WTC11 (cell line): Measurements from ENCODE around the gene INS. TPM values are rescaled to one million over a fixed set of nuclear protein-coding genes. Genes with fewer than 3 reads are reported as not detected.
"Not testable (repeated sequence)": the region's sequence is repeated elsewhere in the genome, so short reads cannot be mapped to it uniquely, and the experiment has no call there.

Experiments used
- ATAC-seq: fragments of 200-7000 bp; cut with Tn5 transposase; 2 replicates; pipeline ENCODE4 v1.10.0; 2021; ENCODE audit warnings: mild to moderate bottlenecking, moderate library complexity
- CTCF ChIA-PET: fragments of 300-600 bp; sonication (Branson Sonifier 250); formaldehyde crosslinking; loops from one replicate; lab custom pipeline; 2021; ENCODE audit warnings: antibody characterized with exemption; lab: Charles Lee
- POLR2A ChIA-PET: fragments of 350-600 bp; sonication (Branson Sonifier 250); formaldehyde crosslinking; loops from one replicate; lab custom pipeline; 2021; ENCODE audit warnings: antibody characterized with exemption; lab: Charles Lee
- DNase-seq: peaks from one replicate; pipeline ENCODE4 v3.0.0; 2021; ENCODE audit warnings: low spot score
- H3K27ac Mint-ChIP-seq: 2 replicates; pipeline ENCODE4 v1.8.0; 2021; ENCODE audit warnings: mixed read lengths
- H3K27me3 Mint-ChIP-seq: 2 replicates; pipeline ENCODE4 v1.8.0; 2021; ENCODE audit warnings: low read depth, mild to moderate bottlenecking, moderate library complexity, mixed read lengths
- H3K36me3 Mint-ChIP-seq: 2 replicates; pipeline ENCODE4 v1.8.0; 2021; ENCODE audit warnings: mixed read lengths
- H3K4me1 Mint-ChIP-seq: 2 replicates; pipeline ENCODE4 v1.8.0; 2022; ENCODE audit warnings: mixed read lengths
- H3K4me3 Mint-ChIP-seq: 2 replicates; pipeline ENCODE4 v1.8.0; 2021; ENCODE audit warnings: mild to moderate bottlenecking, moderate library complexity, mixed read lengths
- H3K9me3 Mint-ChIP-seq: 2 replicates; pipeline ENCODE4 v1.8.0; 2021; ENCODE audit warnings: mixed read lengths
- CTCF ChIP-seq: fragments of 200-600 bp; IDR thresholded peaks from 2 replicates; pipeline ENCODE4 v1.8.0; 2022; ENCODE audit warnings: antibody characterized with exemption
- ETV6 ChIP-seq: sonication (generic); formaldehyde crosslinking; IDR thresholded peaks from 2 replicates; pipeline ENCODE4 v1.8.1; 2022; ENCODE audit warnings: mild to moderate bottlenecking, missing genetic modification reagents
- FOXK1 ChIP-seq: sonication (generic); formaldehyde crosslinking; IDR thresholded peaks from 2 replicates; pipeline ENCODE4 v1.8.0; 2022; ENCODE audit warnings: mild to moderate bottlenecking, moderate library complexity, missing genetic modification reagents
- NR3C1 ChIP-seq: sonication (generic); formaldehyde crosslinking; conservative IDR thresholded peaks from 2 replicates; pipeline ENCODE4 v1.8.1; 2023; ENCODE audit warnings: low read depth, mild to moderate bottlenecking, missing genetic modification reagents
- RELA ChIP-seq: sonication (generic); formaldehyde crosslinking; IDR thresholded peaks from 2 replicates; pipeline ENCODE4 v1.8.1; 2022; ENCODE audit warnings: missing genetic modification reagents, mild to moderate bottlenecking, borderline replicate concordance
- SOX15 ChIP-seq: fragments of 250-450 bp; sonication (Bioruptor Pico); IDR thresholded peaks from 2 replicates; pipeline ENCODE4 v1.9.0; 2021; ENCODE audit warnings: mild to moderate bottlenecking
- SP1 ChIP-seq: sonication (generic); formaldehyde crosslinking; conservative IDR thresholded peaks from 2 replicates; pipeline ENCODE4 v1.8.1; 2022; ENCODE audit warnings: missing genetic modification reagents
- STAT6 ChIP-seq: sonication (generic); formaldehyde crosslinking; conservative IDR thresholded peaks from 2 replicates; pipeline ENCODE4 v1.8.1; 2023; ENCODE audit warnings: mild to moderate bottlenecking, low read depth, missing genetic modification reagents, moderate library complexity
- TCF7 ChIP-seq: sonication (generic); formaldehyde crosslinking; IDR thresholded peaks from 2 replicates; pipeline ENCODE4 v1.8.0; 2022; ENCODE audit warnings: mild to moderate bottlenecking, low read depth, missing genetic modification reagents, moderate library complexity
- TEAD4 ChIP-seq: sonication (generic); formaldehyde crosslinking; IDR thresholded peaks from 2 replicates; pipeline ENCODE4 v1.8.0; 2022; ENCODE audit warnings: mild to moderate bottlenecking, missing genetic modification reagents
- ZBTB21 ChIP-seq: sonication (generic); formaldehyde crosslinking; IDR thresholded peaks from 2 replicates; pipeline ENCODE4 v1.8.1; 2023; ENCODE audit warnings: mild to moderate bottlenecking, missing genetic modification reagents, borderline replicate concordance
- ZNF263 ChIP-seq: sonication (generic); formaldehyde crosslinking; IDR thresholded peaks from 2 replicates; pipeline ENCODE4 v1.8.1; 2022; ENCODE audit warnings: low read depth, mild to moderate bottlenecking, moderate library complexity, missing genetic modification reagents
- ZNF671 ChIP-seq: fragments of 250-450 bp; sonication (Bioruptor Pico); IDR thresholded peaks from 2 replicates; pipeline ENCODE4 v1.8.0; 2021; ENCODE audit warnings: mild to moderate bottlenecking
- total RNA-seq: library from RNA; stranded (reverse); gene quantifications from 3 replicates; pipeline ENCODE4 v1.2.3, GENCODE V29; 2021
- TF ChIP-seq, protein P1 (sequence below): sonication (generic); formaldehyde crosslinking; IDR thresholded peaks from 2 replicates; pipeline ENCODE4 v1.8.1; 2023; ENCODE audit warnings: mild to moderate bottlenecking, missing genetic modification reagents
- TF ChIP-seq, protein P2 (sequence below): sonication (generic); formaldehyde crosslinking; IDR thresholded peaks from 2 replicates; pipeline ENCODE4 v1.8.0; 2022; ENCODE audit warnings: mild to moderate bottlenecking, missing genetic modification reagents

The INS gene
- total RNA-seq, 1 experiment from 2014 or later, result not detected

- Mint-ChIP-seq H3K4me3 (no peak overlapping the region), H3K4me1 (no peaks in the 10 kb centered on the region), H3K27me3 (peaks cover 13% of the 10 kb centered on the region), H3K9me3 (no peaks in the 10 kb centered on the region), H3K36me3 (no peaks in the 10 kb centered on the region), H3K27ac (no peak overlapping the region)
- ATAC-seq (no peak), DNase-seq (no peak)
- TF ChIP-seq FOXK1 (CRISPR knock-in tag) (no peak), ETV6 (CRISPR knock-in tag) (no peak), STAT6 (CRISPR knock-in tag) (no peak), RELA (CRISPR knock-in tag) (no peak), ZNF671 (CRISPR knock-in tag) (no peak)
- CTCF ChIA-PET, result interaction anchor here (1.5 to 3.3 kb wide), 5 partner anchors 10 to 109 kb away, joined by 4 to 13 read pairs (median 11); no protein-coding TSS in a partner anchor
- POLR2A ChIA-PET, result no interaction called here
Measured at GRCh38 chr11:2195756-2196088, 34.7 kb upstream of the INS start.

- Mint-ChIP-seq H3K36me3 (no peaks in the 10 kb centered on the region), H3K27ac (no peak overlapping the region), H3K9me3 (no peaks in the 10 kb centered on the region)
- CTCF ChIA-PET, result interaction anchor here (1.0 to 3.3 kb wide), 9 partner anchors 9 to 225 kb away, joined by 3 to 13 read pairs (median 7); no protein-coding TSS in a partner anchor
- POLR2A ChIA-PET, result no interaction called here
- TF ChIP-seq TEAD4, result no peak
- no peak for TF ChIP-seq NR3C1 (CRISPR knock-in tag)
- TF ChIP-seq SP1, result 0 out of 2 replicates have a peak, but pooled peaks have one; percentile 21
- no peak for TF ChIP-seq ZBTB21 (CRISPR knock-in tag)
- TF ChIP-seq CTCF, result peak; percentile 96
- no peak for TF ChIP-seq SOX15 (CRISPR knock-in tag)
- TF ChIP-seq ZNF263 (CRISPR knock-in tag), result no peak
- TF ChIP-seq, protein P1, sequence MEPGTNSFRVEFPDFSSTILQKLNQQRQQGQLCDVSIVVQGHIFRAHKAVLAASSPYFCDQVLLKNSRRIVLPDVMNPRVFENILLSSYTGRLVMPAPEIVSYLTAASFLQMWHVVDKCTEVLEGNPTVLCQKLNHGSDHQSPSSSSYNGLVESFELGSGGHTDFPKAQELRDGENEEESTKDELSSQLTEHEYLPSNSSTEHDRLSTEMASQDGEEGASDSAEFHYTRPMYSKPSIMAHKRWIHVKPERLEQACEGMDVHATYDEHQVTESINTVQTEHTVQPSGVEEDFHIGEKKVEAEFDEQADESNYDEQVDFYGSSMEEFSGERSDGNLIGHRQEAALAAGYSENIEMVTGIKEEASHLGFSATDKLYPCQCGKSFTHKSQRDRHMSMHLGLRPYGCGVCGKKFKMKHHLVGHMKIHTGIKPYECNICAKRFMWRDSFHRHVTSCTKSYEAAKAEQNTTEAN (CRISPR knock-in tag), result no peak
- no peak for TF ChIP-seq ZNF671 (CRISPR knock-in tag)
- no peak for TF ChIP-seq TCF7
- TF ChIP-seq, protein P2, sequence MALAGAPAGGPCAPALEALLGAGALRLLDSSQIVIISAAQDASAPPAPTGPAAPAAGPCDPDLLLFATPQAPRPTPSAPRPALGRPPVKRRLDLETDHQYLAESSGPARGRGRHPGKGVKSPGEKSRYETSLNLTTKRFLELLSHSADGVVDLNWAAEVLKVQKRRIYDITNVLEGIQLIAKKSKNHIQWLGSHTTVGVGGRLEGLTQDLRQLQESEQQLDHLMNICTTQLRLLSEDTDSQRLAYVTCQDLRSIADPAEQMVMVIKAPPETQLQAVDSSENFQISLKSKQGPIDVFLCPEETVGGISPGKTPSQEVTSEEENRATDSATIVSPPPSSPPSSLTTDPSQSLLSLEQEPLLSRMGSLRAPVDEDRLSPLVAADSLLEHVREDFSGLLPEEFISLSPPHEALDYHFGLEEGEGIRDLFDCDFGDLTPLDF (CRISPR knock-in tag), result no peak
- TF ChIP-seq, all 79 proteins: peak for 2
- Mint-ChIP-seq H3K4me1 (no peaks in the 10 kb centered on the region), H3K4me3 (no peak overlapping the region), H3K27me3 (peaks cover 13% of the 10 kb centered on the region)
- DNase-seq (peak; percentile 87), ATAC-seq (peak; percentile 62)
Measured at GRCh38 chr11:2194877-2195755, 34.1 kb upstream of the INS start.

- H3K4me3 Mint-ChIP-seq, H3K27ac Mint-ChIP-seq, H3K36me3 Mint-ChIP-seq, POLR2A ChIA-PET, ATAC-seq, H3K9me3 Mint-ChIP-seq, H3K4me1 Mint-ChIP-seq, DNase-seq: not testable (repeated sequence)
- peaks cover 13% of the 10 kb centered on the region for H3K27me3 Mint-ChIP-seq
- CTCF ChIA-PET, result interaction anchor here (0.6 to 3.3 kb wide), 13 partner anchors 8 to 226 kb away, joined by 3 to 13 read pairs (median 4); no protein-coding TSS in a partner anchor
Measured at GRCh38 chr11:2193888-2194595, 33.0 kb upstream of the INS start.
